Activated naive CD4-positive, alpha-beta T cell treated with anti-CD3 and anti-CD28 coated beads, Interleukin-2, amount 50 U/mL, for 72 hours (primary cell): Measurements from ENCODE around the gene PWWP2B. TPM values are rescaled to one million over a fixed set of nuclear protein-coding genes. Genes with fewer than 3 reads are reported as not detected.
"Not testable (repeated sequence)": the region's sequence is repeated elsewhere in the genome, so short reads cannot be mapped to it uniquely, and the experiment has no call there.

Experiments used
- ATAC-seq, 2 donors: fragments of 150-1000 bp; cut with Tn5 transposase; 2 replicates each; pipeline ENCODE4 v1.10.0; 2021; ENCODE audit warnings: mild to moderate bottlenecking in 2 of 2, moderate library complexity in 2 of 2
- DNase-seq, 2 donors: peaks; one replicate each; pipeline ENCODE4 v3.0.0; 2021 to 2022; ENCODE audit warnings: low spot score in 2 of 2
- H3K27ac Mint-ChIP-seq, 2 donors: one replicate each; pipeline ENCODE4 v1.8.0; 2022; ENCODE audit warnings: mild to moderate bottlenecking in 2 of 2, mixed read lengths in 2 of 2
- H3K36me3 Mint-ChIP-seq, 2 donors: one replicate each; pipeline ENCODE4 v1.8.0; 2022; ENCODE audit warnings: mixed read lengths in 2 of 2
- H3K9me3 Mint-ChIP-seq, 2 donors: one replicate each; pipeline ENCODE4 v1.8.0; 2022; ENCODE audit warnings: mixed read lengths in 2 of 2
- total RNA-seq, 2 donors: library from RNA; stranded (reverse); gene quantifications; one replicate each; pipeline ENCODE4 v1.2.3, GENCODE V29; 2022

The PWWP2B gene
- total RNA-seq, 2 donors from 2014 or later, result 0.64 to 4.3 TPM

- peak in 1 of 2 donors; percentile 41 for DNase-seq
- Mint-ChIP-seq H3K27ac (no peak overlapping the region), H3K9me3 (no peaks in the 10 kb centered on the region), H3K36me3 (no peaks in the 10 kb centered on the region)
- ATAC-seq, result no peak
Measured at GRCh38 chr10:132385721-132386418, 11.1 kb upstream of the PWWP2B start.

- DNase-seq, result peak in 1 of 2 donors; percentile 50
- Mint-ChIP-seq H3K36me3 (no peaks in the 10 kb centered on the region), H3K9me3 (no peaks in the 10 kb centered on the region), H3K27ac (peak overlapping the region in 1 of 2 donors; percentile 80)
- no peak for ATAC-seq
Measured at GRCh38 chr10:132386419-132386831, 10.6 kb upstream of the PWWP2B start.

GRCh38 chr10:132386896-132387295, 10.1 kb upstream of the PWWP2B start:
- H3K9me3 Mint-ChIP-seq, ATAC-seq, H3K36me3 Mint-ChIP-seq: not testable (repeated sequence)
- DNase-seq, result peak in 1 of 2 donors; percentile 30
- H3K27ac Mint-ChIP-seq, result peak overlapping the region; percentile 62 to 80

- peak; percentile 64 to 86 for DNase-seq
- peak overlapping the region; percentile 80 to 96 for H3K27ac Mint-ChIP-seq
- H3K36me3 Mint-ChIP-seq, result no peaks in the 10 kb centered on the region
- ATAC-seq, result peak; percentile 71 to 73
- peaks cover 0 to 9% of the 10 kb centered on the region in 2 donors for H3K9me3 Mint-ChIP-seq
Measured at GRCh38 chr10:132387764-132388210, 9.2 kb upstream of the PWWP2B start.

GRCh38 chr10:132388891-132389432, 8.0 kb upstream of the PWWP2B start:
- peak in 1 of 2 donors; percentile 58 for DNase-seq
- ATAC-seq, result peak; percentile 28 to 52
- no peaks in the 10 kb centered on the region for H3K36me3 Mint-ChIP-seq
- peaks cover 0 to 9% of the 10 kb centered on the region in 2 donors for H3K9me3 Mint-ChIP-seq
- peak overlapping the region in 1 of 2 donors; percentile 77 for H3K27ac Mint-ChIP-seq

GRCh38 chr10:132389433-132390169, 7.4 kb upstream of the PWWP2B start:
- Mint-ChIP-seq H3K9me3 (peaks cover 0 to 9% of the 10 kb centered on the region in 2 donors), H3K27ac (peak overlapping the region in 1 of 2 donors; percentile 77), H3K36me3 (no peaks in the 10 kb centered on the region)
- ATAC-seq (peak; percentile 21 to 69), DNase-seq (peak in 1 of 2 donors; percentile 54)

- no peaks in the 10 kb centered on the region for H3K36me3 Mint-ChIP-seq
- H3K27ac Mint-ChIP-seq, result no peak overlapping the region
- peaks cover 0 to 9% of the 10 kb centered on the region in 2 donors for H3K9me3 Mint-ChIP-seq
- DNase-seq (peak in 1 of 2 donors; percentile 40), ATAC-seq (no peak)
Measured at GRCh38 chr10:132390170-132390920, 6.7 kb upstream of the PWWP2B start.

- Mint-ChIP-seq H3K27ac (no peak overlapping the region), H3K36me3 (no peaks in the 10 kb centered on the region), H3K9me3 (peaks cover 0 to 9% of the 10 kb centered on the region in 2 donors)
- DNase-seq, result peak in 1 of 2 donors; percentile 47
- no peak for ATAC-seq
Measured at GRCh38 chr10:132390921-132391675, 5.9 kb upstream of the PWWP2B start.

- H3K27ac Mint-ChIP-seq, result no peak overlapping the region
- ATAC-seq (no peak), DNase-seq (peak in 1 of 2 donors; percentile 30)
- no peaks in the 10 kb centered on the region for H3K36me3 Mint-ChIP-seq
- H3K9me3 Mint-ChIP-seq, result peaks cover 0 to 9% of the 10 kb centered on the region in 2 donors
Measured at GRCh38 chr10:132391676-132392020, 5.4 kb upstream of the PWWP2B start.

DNA sequence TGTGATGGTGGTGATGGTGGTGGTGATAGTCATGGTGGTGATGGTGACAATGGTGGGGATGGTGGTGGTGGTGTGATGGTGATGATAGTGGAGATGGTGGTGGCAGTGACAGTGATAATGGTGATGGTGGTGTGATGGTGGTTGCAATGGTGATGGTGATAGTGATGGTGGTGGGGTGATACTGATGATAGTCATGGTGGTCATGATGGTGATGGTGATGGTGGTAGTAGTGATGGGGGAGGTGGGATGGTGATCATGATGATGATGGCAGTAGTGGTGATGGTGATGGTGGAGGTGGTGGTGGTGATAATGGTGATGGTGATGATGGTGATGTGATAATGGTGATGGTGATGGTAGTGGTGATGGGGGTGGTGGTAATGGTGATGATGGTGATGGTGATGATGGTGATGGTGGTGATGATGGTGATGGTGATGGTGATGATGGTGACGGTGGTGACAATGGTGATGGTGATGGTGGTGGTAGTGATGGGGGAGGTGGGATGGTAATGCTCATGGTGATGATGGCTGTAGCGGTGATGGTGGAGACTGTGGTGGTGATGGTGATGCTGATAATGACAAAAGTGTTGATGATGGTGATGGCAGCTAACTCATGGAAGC, 4.7 kb upstream of the PWWP2B start:
- DNase-seq (no peak), ATAC-seq (no peak)
- Mint-ChIP-seq H3K27ac (no peak overlapping the region), H3K9me3 (peaks cover 0 to 9% of the 10 kb centered on the region in 2 donors), H3K36me3 (no peaks in the 10 kb centered on the region)

- DNase-seq (no peak), ATAC-seq (no peak)
- Mint-ChIP-seq H3K9me3 (peaks cover 0 to 9% of the 10 kb centered on the region in 2 donors), H3K27ac (peak overlapping the region in 1 of 2 donors; percentile 65), H3K36me3 (no peaks in the 10 kb centered on the region)
Measured at GRCh38 chr10:132392811-132393694, 3.9 kb upstream of the PWWP2B start.

GRCh38 chr10:132393695-132394181, 3.3 kb upstream of the PWWP2B start:
- peaks cover 0 to 9% of the 10 kb centered on the region in 2 donors for H3K9me3 Mint-ChIP-seq
- H3K36me3 Mint-ChIP-seq, result no peaks in the 10 kb centered on the region
- no peak for ATAC-seq
- no peak for DNase-seq
- no peak overlapping the region for H3K27ac Mint-ChIP-seq

- DNase-seq (no peak), ATAC-seq (no peak)
- H3K9me3 Mint-ChIP-seq, result peaks cover 0 to 9% of the 10 kb centered on the region in 2 donors
- no peaks in the 10 kb centered on the region for H3K36me3 Mint-ChIP-seq
- H3K27ac Mint-ChIP-seq, result no peak overlapping the region
Measured at GRCh38 chr10:132394201-132394811, 2.7 kb upstream of the PWWP2B start.

GRCh38 chr10:132394936-132395703, 1.9 kb upstream of the PWWP2B start:
- Mint-ChIP-seq H3K36me3 (no peaks in the 10 kb centered on the region), H3K9me3 (peaks cover 0 to 9% of the 10 kb centered on the region in 2 donors), H3K27ac (no peak overlapping the region)
- no peak for ATAC-seq
- no peak for DNase-seq
